Prostate gland (tissue), 2 donors: ENCODE results near the gene PRAMEF2.
"Not testable (repeated sequence)": the region's sequence is repeated elsewhere in the genome, so short reads cannot be mapped to it uniquely, and the experiment has no call there.

Experiments used
- POLR2A ChIP-seq: fragments of 450-650 bp; IDR thresholded peaks from one replicate; pipeline ENCODE4 v1.6.1; 2016; ENCODE audit warnings: antibody characterized with exemption, mild to moderate bottlenecking
- POLR2AphosphoS5 ChIP-seq: sonication (generic); formaldehyde crosslinking; IDR thresholded peaks from one replicate; pipeline ENCODE4 v1.6.1; 2017; ENCODE audit warnings: antibody characterized with exemption
- TF ChIP-seq, protein P1 (sequence below), 4 experiments: fragments of 200-600 bp in 2 of 4; fragments of 450-650 bp in 2 of 4; sonication (generic) in 2 of 4; IDR thresholded peaks; 1 replicate in 3 of 4; 2 replicates in 1 of 4; pipeline ENCODE4 v1.5.1; 2016 to 2019; ENCODE audit warnings: antibody characterized with exemption in 4 of 4, mild to moderate bottlenecking in 2 of 4, moderate library complexity in 2 of 4

DNA sequence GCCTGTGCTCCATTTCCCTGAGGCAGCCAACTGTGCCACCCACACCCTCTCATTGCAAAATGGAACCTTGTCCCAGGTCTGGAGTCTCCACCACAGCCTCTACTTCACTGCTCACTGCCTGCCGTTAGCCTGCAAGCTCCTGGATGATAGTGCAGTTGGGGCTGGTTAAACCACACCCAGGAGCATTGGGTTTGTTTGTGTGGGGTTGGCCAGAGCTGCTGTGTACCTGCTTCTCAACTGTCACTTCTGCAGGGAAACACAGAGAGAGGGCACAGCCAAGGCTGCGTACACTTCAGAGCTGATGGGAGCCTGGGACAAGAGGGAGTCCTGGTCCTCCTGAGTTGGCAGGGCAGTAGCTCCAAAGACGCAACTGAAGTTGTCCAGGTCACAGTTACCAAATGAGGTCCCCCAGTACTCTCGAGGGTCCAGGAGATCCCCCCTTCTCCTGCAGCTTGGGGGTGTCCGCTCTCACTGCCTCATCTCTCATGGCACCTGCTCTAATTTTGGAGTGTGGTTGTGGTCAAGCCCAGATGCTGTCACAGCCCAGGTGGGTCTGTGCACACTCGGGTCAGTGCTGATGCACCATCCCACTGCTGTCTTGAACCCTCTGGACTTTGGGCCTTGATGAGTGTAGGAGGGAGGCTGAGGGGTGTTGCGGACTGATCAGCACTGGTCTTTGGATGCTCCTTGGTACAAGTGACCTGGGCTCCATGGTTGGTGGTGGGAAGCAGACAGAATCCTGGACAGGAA lies 6.4 kb downstream of the PRAMEF2 start:
- not testable (repeated sequence) for TF ChIP-seq POLR2AphosphoS5, POLR2A
- TF ChIP-seq, protein P1, sequence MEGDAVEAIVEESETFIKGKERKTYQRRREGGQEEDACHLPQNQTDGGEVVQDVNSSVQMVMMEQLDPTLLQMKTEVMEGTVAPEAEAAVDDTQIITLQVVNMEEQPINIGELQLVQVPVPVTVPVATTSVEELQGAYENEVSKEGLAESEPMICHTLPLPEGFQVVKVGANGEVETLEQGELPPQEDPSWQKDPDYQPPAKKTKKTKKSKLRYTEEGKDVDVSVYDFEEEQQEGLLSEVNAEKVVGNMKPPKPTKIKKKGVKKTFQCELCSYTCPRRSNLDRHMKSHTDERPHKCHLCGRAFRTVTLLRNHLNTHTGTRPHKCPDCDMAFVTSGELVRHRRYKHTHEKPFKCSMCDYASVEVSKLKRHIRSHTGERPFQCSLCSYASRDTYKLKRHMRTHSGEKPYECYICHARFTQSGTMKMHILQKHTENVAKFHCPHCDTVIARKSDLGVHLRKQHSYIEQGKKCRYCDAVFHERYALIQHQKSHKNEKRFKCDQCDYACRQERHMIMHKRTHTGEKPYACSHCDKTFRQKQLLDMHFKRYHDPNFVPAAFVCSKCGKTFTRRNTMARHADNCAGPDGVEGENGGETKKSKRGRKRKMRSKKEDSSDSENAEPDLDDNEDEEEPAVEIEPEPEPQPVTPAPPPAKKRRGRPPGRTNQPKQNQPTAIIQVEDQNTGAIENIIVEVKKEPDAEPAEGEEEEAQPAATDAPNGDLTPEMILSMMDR (IDR thresholded peaks at IDR 0.05) = not testable (repeated sequence)
